Smooth muscle cell (in vitro differentiated cells): ENCODE results near the gene PNPLA7. TPM values are rescaled to one million over a fixed set of nuclear protein-coding genes. Genes with fewer than 3 reads are reported as not detected.

ENCODE experiments used
- DNase-seq: peaks from one replicate; lab custom pipeline; 2025; ENCODE audit not compliant: unreplicated experiment; lab: John Stamatoyannopoulos, UW
- H2AFZ ChIP-seq: fragments of 200-600 bp; sonication (generic); 2 replicates; pipeline ENCODE4 v1.6.0; 2016; ENCODE audit warnings: antibody characterized with exemption, low read depth, mild to moderate bottlenecking
- H3F3A ChIP-seq: fragments of 200-600 bp; sonication (generic); 2 replicates; pipeline ENCODE4 v1.6.0; 2017; ENCODE audit warnings: antibody characterized with exemption, low read depth
- H3K27ac ChIP-seq: fragments of 200-600 bp; sonication (generic); 2 replicates; pipeline ENCODE4 v1.5.1; 2016; ENCODE audit warnings: low read depth, mild to moderate bottlenecking
- H3K27me3 ChIP-seq: fragments of 200-600 bp; sonication (generic); 2 replicates; pipeline ENCODE4 v1.6.1; 2016; ENCODE audit warnings: low read depth, mild to moderate bottlenecking
- H3K36me3 ChIP-seq: fragments of 200-600 bp; sonication (generic); 2 replicates; pipeline ENCODE4 v1.5.1; 2016; ENCODE audit warnings: low read depth
- H3K4me1 ChIP-seq: fragments of 200-600 bp; sonication (generic); 2 replicates; pipeline ENCODE4 v1.5.1; 2016; ENCODE audit warnings: low read depth
- H3K4me2 ChIP-seq: fragments of 200-600 bp; sonication (generic); 2 replicates; pipeline ENCODE4 v1.6.0; 2016; ENCODE audit warnings: mild to moderate bottlenecking
- H3K4me3 ChIP-seq: fragments of 200-600 bp; sonication (generic); 2 replicates; pipeline ENCODE4 v1.5.1; 2016; ENCODE audit warnings: mild to moderate bottlenecking
- H3K79me2 ChIP-seq: fragments of 200-600 bp; sonication (generic); 2 replicates; pipeline ENCODE4 v1.6.0; 2016; ENCODE audit warnings: low read depth, mild to moderate bottlenecking
- H3K9ac ChIP-seq: fragments of 200-600 bp; sonication (generic); 2 replicates; pipeline ENCODE4 v1.6.0; 2016; ENCODE audit warnings: low read depth
- H3K9me3 ChIP-seq: fragments of 200-600 bp; sonication (generic); replicated peaks from 2 replicates; pipeline ENCODE4 v1.5.1; 2016; ENCODE audit warnings: low read depth
- H4K20me1 ChIP-seq: fragments of 200-600 bp; sonication (generic); 2 replicates; pipeline ENCODE4 v1.6.0; 2016; ENCODE audit warnings: low read depth
- CTCF ChIP-seq: fragments of 200-600 bp; sonication (generic); IDR thresholded peaks from 2 replicates; pipeline ENCODE4 v1.5.1; 2017; ENCODE audit warnings: borderline replicate concordance, mild to moderate bottlenecking, antibody characterized with exemption; ENCODE audit not compliant: insufficient read depth, poor library complexity, severe bottlenecking
- whole genome bisulfite sequencing: methylation state at CpG from one replicate; pipeline ENCODE4 v1.1.7; 2016; ENCODE audit warnings: low lambda C conversion rate; 5-methylcytosine and 5-hydroxymethylcytosine counted together
- polyA plus RNA-seq: library from polyadenylated mRNA; unstranded; fragments of >200 nt; fragmentation: Nextera tagmentation; extraction: Ambion mirVana; gene quantifications from 2 replicates; pipeline ENCODE4 v1.2.1, GENCODE V29; 2016
- total RNA-seq: library from RNA; depleted of rRNA; stranded (reverse); fragments of >200 nt; gene quantifications from 2 replicates; pipeline ENCODE4 v1.2.3, GENCODE V29; 2014

PNPLA7 gene
- total and polyA plus RNA-seq, 2 experiments from 2014 or later: 0.46 to 0.67 TPM

GRCh38 chr9:137492464-137493363 lies 57.5 kb downstream of the PNPLA7 start:
- TF ChIP-seq CTCF: no peak
- H3K4me3 ChIP-seq: no peak overlapping the region
- H3K27me3 ChIP-seq: no peaks in the 10 kb centered on the region
- no peaks in the 10 kb centered on the region for H3K36me3 ChIP-seq
- DNase-seq: no peak
- H4K20me1 ChIP-seq: no peaks in the 10 kb centered on the region
- H3F3A ChIP-seq: no peaks in the 10 kb centered on the region
- H3K79me2 ChIP-seq: no peaks in the 10 kb centered on the region
- H3K4me2 ChIP-seq: no peak overlapping the region
- H3K9ac ChIP-seq: no peak overlapping the region
- H2AFZ ChIP-seq: no peak overlapping the region
- H3K27ac ChIP-seq: no peak overlapping the region
- no peaks in the 10 kb centered on the region for H3K9me3 ChIP-seq
- 68% methylated on average over 11 of the region's 20 CpGs for WGBS
- no peaks in the 10 kb centered on the region for H3K4me1 ChIP-seq

GRCh38 chr9:137491735-137492432 lies 58.3 kb downstream of the PNPLA7 start:
- Histone ChIP-seq H3K9ac (no peak overlapping the region), H4K20me1 (no peaks in the 10 kb centered on the region), H3K79me2 (no peaks in the 10 kb centered on the region), H3K4me3 (no peak overlapping the region), H2AFZ (no peak overlapping the region), H3K4me1 (no peaks in the 10 kb centered on the region), H3K27ac (no peak overlapping the region), H3F3A (no peaks in the 10 kb centered on the region), H3K27me3 (no peaks in the 10 kb centered on the region), H3K36me3 (no peaks in the 10 kb centered on the region), H3K4me2 (no peak overlapping the region), H3K9me3 (no peaks in the 10 kb centered on the region)
- no peak for TF ChIP-seq CTCF
- DNase-seq: no peak
- whole genome bisulfite sequencing: 96% methylated on average over 13 of the region's 13 CpGs

GRCh38 chr9:137490532-137491186 lies 59.5 kb downstream of the PNPLA7 start:
- Histone ChIP-seq H3K36me3 (no peaks in the 10 kb centered on the region), H4K20me1 (no peaks in the 10 kb centered on the region), H3K9ac (no peak overlapping the region), H3K9me3 (no peaks in the 10 kb centered on the region), H3K4me2 (no peak overlapping the region), H3K27me3 (no peaks in the 10 kb centered on the region), H3K4me3 (no peak overlapping the region), H3K4me1 (no peaks in the 10 kb centered on the region), H3K79me2 (no peaks in the 10 kb centered on the region), H2AFZ (no peak overlapping the region), H3F3A (no peaks in the 10 kb centered on the region), H3K27ac (no peak overlapping the region)
- no peak for TF ChIP-seq CTCF
- 89% methylated on average over 9 of the region's 9 CpGs for WGBS
- no peak for DNase-seq
